H7 (cell line): Measurements from ENCODE around the gene SLC22A23. TPM values are rescaled to one million over a fixed set of nuclear protein-coding genes. Genes with fewer than 3 reads are reported as not detected.

Experiments
- DNase-seq: peaks from one replicate; pipeline ENCODE4 v3.0.0; 2012
- H3K27me3 ChIP-seq: 2 replicates; pipeline ENCODE4 v1.6.0; 2011; ENCODE audit warnings: mild to moderate bottlenecking, low read length; ENCODE audit not compliant: control insufficient read depth, insufficient read depth
- H3K36me3 ChIP-seq: replicated peaks from 2 replicates; pipeline ENCODE4 v1.5.1; 2011; ENCODE audit warnings: low read length; ENCODE audit not compliant: control insufficient read depth, insufficient read depth
- H3K4me3 ChIP-seq: 2 replicates; pipeline ENCODE4 v1.5.1; 2011; ENCODE audit warnings: low read depth, mild to moderate bottlenecking, control low read depth, low read length, moderate library complexity; ENCODE audit not compliant: insufficient read depth
- total RNA-seq: library from RNA; depleted of rRNA; stranded (reverse); fragments of >200 nt; shearing (Covaris generic); gene quantifications from 2 replicates; pipeline ENCODE4 v1.2.3, GENCODE V29; 2014

The SLC22A23 gene
- total RNA-seq, 1 experiment from 2014 or later: 14.6 TPM

DNA sequence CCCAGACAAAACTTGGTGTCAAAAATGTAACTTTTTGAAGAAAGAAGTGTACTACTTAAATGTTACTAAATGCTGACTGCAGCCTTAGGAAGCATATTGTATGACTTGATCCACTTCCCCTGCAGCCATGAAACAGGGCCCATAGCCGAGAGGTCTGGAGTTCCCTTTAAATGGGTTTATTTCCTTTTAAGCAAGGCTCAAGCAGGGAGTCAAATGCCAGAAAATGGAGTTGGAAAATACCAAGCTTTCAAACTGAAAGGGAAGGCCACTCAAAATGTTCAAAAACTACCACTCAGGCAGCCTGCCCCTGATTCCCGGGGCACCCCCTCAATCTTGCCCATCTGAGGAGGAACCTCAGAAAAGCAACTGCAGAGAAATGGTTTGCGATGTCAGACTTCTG lies 43.3 kb downstream of the SLC22A23 start:
- Histone ChIP-seq H3K27me3 (no peaks in the 10 kb centered on the region), H3K4me3 (no peak overlapping the region), H3K36me3 (no peaks in the 10 kb centered on the region; the same call in 1 of the 2 replicates)
- DNase-seq: no peak

DNA sequence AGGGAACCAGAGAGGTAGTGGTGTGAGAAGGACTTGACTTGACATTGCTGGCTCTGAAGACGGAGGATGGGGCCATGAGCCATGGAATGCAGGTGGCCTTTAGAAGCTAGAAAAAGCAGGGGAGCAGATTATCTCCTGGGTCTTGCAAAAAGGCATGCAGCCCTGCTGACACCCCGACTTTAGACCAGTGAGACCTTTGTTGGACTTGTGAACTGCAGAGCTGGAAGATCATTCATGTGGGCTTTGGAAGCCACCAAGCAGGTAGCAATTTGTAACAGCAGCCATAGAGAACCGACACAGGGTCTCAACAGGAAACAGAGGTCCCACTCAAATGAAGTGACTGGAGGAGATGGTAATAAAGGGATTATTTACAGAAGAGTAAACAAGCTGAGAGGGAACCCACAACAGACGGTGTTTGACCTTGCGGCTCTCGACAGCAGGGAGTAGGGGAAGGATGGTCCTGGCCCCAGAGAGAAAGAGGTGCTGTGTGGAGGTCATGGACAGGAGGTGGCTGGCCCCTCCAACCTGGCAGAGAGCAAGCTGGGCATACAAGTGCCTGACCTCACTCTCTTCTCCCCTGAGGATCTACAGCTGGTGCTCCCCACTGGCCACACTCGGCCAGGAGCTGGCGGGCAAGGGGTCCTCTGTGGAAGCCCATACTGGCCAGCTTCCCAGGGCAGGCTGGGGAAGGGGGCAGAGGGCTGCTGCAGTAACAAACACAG lies 43.9 kb downstream of the SLC22A23 start:
- no peak for DNase-seq
- Histone ChIP-seq H3K4me3 (no peak overlapping the region), H3K27me3 (no peaks in the 10 kb centered on the region), H3K36me3 (no peaks in the 10 kb centered on the region; the same call in 1 of the 2 replicates)

DNA sequence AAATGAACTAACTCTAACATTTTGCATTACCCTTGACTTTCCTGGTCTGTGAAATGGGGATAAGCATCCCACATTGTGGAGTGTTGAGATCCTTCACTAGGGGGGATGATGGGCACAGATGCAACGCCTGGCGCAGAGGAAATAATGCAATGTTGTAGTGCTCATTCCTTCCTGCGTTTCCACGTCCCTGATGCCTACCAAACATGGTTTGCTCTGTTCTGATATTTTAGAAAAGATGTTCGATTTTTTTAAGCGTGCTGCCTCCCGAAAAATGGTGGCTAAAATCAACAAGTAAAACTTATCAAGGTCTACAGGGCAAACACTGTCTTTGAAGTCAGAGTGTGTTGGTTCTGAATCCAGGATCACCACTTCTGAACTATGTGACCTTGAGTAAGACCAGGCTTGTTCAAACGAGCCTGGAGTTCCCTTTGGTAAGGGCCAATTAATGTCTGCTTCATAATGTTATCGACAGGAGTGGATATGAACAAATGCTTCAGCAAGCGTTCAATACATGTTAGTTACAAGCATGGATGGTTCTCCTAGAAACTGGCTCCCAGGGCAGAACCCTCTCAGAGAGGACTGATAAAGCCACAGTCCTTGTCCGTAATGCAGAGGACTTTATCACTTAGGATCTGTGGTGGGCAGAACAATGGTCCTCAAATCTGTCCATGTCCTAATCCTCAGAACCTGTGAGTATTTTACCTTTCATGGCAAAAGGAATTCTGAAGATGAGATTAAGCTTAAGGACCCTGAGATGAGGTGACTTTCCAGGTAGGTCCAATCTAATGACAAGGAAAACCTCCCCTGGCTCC lies 44.7 kb downstream of the SLC22A23 start:
- H3K4me3 ChIP-seq: no peak overlapping the region
- H3K27me3 ChIP-seq: no peaks in the 10 kb centered on the region
- no peak for DNase-seq
- H3K36me3 ChIP-seq: no peaks in the 10 kb centered on the region; the same call in 1 of the 2 replicates

DNA sequence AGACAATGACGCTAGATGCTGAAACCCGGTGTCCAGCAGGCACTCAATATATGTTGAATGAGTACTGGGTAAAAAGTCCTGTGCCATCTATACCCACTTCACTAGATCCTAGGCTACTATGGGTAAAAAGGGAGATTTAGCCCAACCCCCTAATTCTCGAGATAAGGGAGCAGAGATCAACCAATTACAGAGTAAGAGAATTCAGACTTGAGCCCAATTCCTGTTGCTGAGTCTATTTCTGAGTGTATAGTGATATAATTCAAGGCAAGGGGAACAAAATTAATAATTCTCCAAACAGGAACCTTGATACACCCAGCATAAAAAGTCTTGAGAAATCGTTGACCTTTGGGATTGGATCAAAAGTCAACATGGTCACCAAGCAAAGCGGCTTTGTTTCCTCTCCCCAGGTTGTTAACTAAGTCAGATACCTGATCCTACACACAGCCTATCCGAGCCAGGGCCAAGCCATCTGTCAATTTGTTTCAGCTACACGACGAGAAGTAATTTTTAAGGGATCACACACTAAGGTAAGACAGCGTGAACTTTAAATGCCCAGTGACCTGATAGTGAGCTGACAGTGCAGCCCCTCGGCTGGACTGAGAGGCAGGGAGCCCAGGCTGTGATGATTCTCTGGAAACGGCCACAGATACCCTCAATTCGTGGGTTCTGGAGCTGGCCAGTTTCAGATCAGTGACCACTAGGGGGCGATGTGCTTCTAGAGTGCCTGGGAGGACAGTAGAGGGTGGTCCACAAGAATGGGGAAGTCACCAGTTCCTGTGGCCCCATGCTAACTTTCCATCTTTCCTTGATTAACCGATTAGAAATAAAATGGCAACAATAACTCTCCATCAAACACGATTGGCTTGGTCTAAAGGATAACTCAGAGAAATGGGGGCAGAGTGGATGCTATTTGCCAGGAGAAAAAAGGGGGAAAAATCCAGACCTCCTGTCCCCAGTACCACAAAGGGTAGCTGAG lies 46.2 kb downstream of the SLC22A23 start:
- no peaks in the 10 kb centered on the region for H3K27me3 ChIP-seq
- peak; percentile 84 for DNase-seq
- no peak overlapping the region for H3K4me3 ChIP-seq
- H3K36me3 ChIP-seq: no peaks in the 10 kb centered on the region; the same call in 1 of the 2 replicates

DNA sequence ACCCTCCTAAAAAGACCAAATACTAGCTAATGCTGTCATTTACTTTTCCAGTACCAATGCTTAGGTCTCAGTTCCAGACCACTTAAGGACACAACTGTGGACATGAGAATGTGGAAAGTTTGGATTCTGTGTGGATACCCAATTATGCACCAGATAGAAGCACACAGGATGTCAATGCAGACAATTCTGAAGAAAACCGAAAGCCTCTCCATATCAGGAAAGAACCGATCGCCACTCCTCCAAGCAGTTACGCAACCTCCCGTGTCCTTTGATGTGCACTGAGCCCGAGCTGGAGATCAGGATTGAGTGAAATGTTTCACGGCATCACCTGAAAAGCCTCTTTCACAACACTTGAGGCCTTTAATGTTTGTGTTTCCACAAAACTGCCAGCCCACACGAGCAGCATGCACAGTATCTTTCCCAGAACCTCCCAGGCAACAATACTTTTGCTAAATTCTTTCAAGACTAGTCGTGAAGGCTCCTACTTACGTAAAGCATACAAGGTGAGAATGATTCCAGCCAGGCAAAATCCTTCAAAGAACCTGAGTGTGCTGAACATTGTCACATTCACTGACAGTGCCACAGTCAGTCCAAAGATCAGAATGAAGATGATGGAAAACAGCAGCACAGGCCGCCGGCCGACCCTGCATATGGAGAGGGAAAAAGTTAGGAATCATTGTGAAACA lies 47.0 kb downstream of the SLC22A23 start:
- Histone ChIP-seq H3K4me3 (no peak overlapping the region), H3K27me3 (no peaks in the 10 kb centered on the region), H3K36me3 (no peaks in the 10 kb centered on the region; the same call in 1 of the 2 replicates)
- no peak for DNase-seq

DNA sequence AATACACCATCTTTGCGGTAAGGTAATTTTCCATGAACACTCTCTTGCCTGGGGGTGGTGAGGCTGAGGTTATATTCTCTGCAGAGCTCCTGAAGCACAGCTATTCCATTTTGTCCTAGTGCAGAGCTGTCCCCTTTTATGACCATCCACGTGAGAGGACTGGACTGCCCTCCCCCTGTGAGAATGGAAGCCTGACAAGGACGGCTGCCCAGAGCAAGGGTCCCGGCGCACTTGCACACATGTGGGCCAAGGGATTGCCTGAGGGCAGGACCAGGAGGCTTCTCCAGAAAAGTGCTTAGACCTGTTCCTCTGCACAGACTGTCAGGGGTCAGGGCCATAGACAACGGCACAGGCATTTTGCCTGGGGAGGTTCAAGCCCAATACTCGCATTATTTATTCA lies 48.2 kb downstream of the SLC22A23 start:
- Histone ChIP-seq H3K4me3 (no peak overlapping the region), H3K27me3 (no peaks in the 10 kb centered on the region), H3K36me3 (no peaks in the 10 kb centered on the region; the same call in 1 of the 2 replicates)
- DNase-seq: no peak

DNA sequence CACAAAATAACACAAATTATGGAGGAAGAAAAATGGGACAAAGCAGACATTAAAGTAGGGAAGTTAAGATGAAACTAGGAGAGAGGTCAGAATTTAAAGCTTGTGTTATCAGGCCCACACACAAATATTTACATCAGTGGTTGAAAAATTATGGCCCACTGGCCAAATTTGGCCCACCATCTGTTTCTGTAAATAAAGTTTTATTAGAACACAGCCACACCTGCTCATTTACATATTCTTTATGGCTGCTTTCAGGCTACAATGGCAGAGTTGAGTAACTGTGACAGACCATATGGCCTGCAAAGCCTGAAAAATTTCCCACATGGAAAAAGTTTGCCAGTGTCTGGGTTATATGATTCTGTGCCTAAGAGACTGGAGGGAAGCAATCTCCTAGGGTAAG lies 49.0 kb downstream of the SLC22A23 start:
- H3K36me3 ChIP-seq: no peaks in the 10 kb centered on the region

DNA sequence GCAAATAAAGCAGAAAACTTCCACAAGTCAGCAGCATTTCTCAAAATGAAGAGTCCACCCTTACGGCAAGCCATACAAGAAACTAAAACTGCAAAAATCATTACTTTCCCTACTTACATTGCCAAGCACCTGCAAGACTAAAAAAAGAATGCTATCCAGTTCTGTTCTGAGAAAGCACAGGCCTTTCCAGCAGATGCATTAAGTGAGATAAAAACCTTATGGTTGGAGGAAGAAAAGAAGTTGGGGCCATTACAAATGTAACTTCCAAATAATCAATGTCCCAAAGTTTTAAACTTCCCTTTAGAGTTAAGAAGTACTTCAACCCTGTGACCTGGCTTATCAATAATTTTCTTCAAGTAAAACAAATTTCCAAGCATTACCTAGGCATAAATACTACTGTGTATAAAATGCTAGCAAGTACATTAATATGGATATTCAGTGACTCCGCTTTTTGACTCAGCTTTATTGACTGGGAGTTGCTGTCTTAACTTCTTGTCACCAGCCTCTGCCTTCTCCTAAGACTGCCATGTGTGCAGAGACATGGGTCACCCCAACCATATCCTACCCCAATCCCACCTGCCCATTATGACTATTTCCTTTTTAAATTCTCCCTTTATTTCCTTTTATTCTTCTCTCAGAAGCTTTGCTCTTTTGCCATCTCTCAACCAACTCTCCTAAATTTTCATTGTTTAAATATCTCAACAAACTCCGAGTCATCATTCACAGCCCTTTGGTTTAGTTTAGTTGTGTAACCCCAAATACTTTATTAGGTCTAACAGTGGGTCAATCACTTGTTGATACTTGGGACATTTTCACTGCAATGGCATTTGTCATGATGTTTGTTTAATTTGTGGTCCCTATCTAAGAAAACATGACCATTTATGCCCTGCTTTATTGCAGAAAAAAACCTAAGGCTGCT lies 49.7 kb downstream of the SLC22A23 start:
- no peaks in the 10 kb centered on the region for H3K27me3 ChIP-seq
- no peaks in the 10 kb centered on the region for H3K36me3 ChIP-seq
- no peak overlapping the region for H3K4me3 ChIP-seq
- DNase-seq: no peak

More for the DNA sequence above, 49.0 kb downstream of the SLC22A23 start:
- Histone ChIP-seq H3K4me3 (no peak overlapping the region), H3K27me3 (no peaks in the 10 kb centered on the region)
- no peak for DNase-seq

DNA sequence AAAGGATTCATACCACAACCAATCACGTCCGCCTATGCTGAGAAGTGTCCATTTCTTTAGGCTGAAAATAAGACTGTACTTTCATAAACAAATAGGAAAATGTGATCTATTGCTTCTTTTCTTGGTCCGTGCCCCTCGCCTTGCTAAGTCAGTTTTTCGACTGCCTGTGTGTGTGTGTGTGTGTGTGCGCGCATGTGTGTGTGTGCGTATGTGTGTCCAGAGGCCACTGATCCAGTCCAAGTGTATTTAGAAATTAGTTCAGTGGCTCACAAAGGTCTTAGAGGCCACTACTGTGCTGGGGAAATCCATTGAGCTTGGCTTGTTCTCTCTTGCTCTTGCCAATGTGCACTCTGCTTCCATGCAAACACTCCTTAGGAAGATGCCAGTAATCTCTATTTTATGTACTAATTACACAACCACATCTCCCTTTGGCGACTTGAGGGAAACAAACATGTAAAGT lies 50.5 kb downstream of the SLC22A23 start:
- Histone ChIP-seq H3K4me3 (no peak overlapping the region), H3K27me3 (no peaks in the 10 kb centered on the region), H3K36me3 (no peaks in the 10 kb centered on the region)
- no peak for DNase-seq

DNA sequence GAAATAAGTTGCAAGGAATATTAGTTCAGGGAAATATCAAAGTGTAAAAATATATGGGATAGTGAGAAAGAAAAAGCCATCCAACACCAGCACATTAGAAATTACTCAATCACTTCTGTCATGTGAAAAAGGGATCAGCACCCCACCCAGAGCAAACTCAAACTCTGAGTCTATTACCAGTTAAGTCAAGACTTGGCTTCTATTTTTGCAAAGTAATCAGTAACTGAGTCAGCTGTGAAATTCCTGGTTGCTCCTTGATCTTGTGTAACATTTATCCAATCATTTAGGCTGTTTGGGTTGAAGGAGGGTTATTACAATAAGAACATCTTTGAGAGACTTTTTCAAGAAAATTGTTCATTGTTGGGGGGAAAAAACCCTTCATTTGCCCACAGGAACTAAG lies 51.2 kb downstream of the SLC22A23 start:
- Histone ChIP-seq H3K36me3 (no peaks in the 10 kb centered on the region), H3K4me3 (no peak overlapping the region), H3K27me3 (no peaks in the 10 kb centered on the region)
- DNase-seq: no peak

DNA sequence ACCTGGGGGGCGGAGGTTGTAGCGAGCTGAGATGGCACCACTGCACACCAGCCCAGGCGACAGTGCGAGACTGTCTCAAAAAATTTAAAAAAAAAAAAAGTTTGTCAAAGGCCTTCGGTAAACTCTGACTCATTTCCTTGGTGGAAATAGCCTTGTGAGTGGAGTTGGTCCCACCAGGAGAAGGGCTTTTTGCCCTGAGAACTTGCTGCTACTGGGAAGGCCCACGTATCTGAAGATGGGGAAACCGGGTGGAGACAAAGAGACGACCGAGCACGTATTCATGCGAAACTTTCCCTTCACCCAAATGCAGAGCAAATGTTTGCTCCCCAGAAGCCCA lies 51.7 kb downstream of the SLC22A23 start:
- Histone ChIP-seq H3K27me3 (no peaks in the 10 kb centered on the region), H3K36me3 (no peaks in the 10 kb centered on the region), H3K4me3 (no peak overlapping the region)
- DNase-seq: no peak

DNA sequence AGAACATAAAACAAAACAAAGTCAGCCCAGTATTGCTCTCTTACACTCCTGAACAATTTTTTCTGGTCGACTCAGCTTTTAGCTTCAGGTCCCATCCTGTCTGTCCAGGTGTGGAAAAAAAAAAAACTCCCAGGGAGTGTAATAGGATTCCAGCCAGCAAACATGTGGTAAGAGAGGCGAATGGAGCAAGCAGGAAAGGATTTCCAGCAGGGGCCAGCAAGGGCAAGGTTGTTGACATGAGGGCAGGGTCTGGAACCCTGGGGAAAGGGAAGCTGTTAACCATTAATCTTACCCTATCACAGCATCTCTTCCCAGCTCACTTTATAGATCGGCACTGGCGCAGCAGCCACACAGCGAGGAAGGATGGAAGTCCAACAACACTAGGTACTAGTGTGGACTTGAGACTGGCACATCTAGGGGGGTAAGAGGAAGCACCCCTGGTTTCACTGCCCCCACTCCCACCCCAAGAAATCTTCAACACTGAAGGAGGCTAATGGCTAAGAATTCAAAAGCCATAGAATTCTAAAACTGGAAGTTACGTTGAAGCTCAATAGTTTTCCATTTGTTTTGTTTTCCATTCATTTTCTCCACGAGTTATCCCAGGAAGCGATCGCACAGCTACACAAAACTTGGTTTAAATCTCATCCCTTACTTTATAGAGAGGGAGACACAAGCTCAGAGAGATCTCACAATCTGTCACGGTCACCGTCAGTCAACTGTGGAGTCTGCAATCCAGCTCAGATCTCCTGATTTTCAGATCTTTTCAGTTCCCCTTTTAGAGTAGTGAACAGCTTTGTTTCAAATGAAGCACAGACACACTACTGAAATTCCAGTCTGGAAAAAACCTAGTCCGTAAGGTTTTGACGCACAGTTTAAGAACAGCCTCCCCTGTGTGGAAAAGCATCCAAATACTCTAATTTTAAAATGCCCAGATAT lies 53.3 kb downstream of the SLC22A23 start:
- H3K4me3 ChIP-seq: no peak overlapping the region
- H3K36me3 ChIP-seq: no peaks in the 10 kb centered on the region
- no peaks in the 10 kb centered on the region for H3K27me3 ChIP-seq
- DNase-seq: peak; percentile 54
